ENCODE results near the gene LRRC46.
A peak's percentile ranks its signal among the peaks of the same experiment; 100 is the strongest.

LRRC46 gene

DNA sequence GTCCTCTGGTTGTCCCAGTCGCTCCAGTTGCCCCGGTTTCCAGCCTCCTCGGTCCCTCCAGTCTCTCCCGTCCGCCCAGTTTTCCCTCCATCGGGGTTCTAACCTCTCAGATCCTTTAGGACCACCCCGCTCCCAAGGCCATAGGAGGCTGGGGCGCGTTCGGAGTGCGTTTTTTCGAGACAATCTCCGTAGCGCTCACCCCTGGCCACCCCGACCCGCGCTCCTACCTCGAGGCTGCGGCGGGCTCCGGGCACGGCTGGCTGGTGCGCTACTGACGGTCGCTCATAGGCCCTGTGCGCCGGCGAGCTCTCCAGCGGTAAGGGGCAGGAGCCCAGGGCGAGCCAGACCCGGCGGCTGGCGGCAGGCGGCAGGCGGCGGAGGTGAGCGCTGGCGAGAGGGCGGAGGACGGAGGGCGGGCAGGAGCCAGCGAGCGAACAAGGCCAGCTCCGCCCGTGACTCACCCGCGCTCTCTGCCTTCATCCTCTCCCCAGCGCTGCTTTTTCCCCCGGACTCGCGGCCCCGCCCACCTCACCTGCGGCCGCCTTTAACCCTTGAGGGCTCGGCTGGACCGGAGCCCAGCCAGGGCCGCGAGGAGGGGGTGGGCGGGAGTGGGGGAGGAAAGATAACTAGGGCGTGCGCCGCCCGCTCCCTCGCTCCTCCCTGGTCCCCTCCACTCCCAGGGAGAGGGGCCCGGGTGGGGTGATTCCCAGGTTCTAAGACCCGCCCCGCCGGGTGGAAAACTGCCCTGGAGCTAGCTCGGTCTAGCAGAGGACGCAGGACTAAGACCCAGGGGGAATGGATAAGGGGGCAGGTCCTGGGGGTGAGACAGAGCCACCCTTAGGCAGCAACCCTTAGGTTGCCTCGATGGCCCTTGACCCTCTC lies 19.5 kb downstream of the LRRC46 start, which contains the start of gene SP6:
SP6 (minus strand) TSS at position 472 of the 882 bp plus-strand sequence. CDS start 2,734 bp downstream, outside the sequence.
- peak in 1 of 56 donors; percentile 23 for DNase-seq

DNA sequence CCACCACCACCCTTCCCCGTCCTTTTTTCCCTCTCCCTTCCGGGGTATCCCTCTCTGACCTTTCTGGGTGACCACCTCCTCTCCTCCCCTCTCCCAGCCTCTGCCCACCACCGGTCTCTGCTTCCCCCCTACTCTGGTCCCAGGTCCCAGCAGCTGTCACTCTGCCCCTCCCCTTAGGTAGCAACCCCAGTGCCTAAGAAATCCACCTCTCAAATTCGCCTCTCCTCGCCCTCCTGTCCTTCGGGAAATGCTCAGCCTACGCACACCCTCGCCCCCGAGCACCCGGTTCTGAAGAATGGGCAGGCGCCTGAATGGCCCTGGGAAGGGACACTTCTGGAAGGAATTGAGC lies 20.3 kb downstream of the LRRC46 start:
- DNase-seq, result no peak

DNA sequence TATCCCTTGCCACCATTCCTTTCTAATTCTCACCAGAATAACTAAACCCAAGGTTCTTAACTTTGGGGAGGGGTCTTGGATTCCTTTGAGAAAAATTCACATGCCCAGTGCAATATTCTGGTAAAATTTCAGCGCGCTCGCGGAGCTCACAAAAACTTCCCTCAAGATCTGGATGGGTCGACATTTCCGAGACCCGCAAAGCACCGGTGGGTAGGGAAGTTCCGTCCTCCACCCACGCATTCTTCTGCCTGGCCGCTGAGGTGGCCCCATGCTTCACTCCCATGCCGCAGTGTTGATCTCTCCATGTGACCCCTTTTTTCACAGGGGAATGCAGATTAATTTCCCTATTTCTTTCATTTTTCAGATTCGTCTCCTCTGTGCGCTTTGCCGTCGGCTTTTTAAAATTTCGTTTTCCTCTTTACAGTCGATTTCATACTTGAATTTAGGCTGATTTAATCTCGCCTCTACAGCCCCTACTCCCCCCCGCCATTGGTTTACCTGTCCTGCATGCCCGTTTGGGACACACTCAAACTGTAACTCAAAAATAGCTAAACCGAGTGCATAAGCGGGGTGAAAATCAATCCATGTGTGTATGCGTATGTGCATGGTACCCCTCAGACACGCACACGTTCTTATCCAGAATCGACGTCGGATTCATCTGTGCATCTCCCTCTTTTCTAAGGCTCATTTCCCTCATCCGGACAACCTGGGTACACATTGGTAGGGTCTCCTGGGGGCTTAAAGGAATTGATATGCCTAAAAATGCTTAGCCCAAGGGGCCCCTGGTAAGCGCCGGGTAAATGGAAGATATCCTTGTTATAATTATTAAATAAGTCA lies 20.9 kb downstream of the LRRC46 start:
- no peak for DNase-seq

GRCh38 chr17:47853616-47854015 lies 22.1 kb downstream of the LRRC46 start:
- DNase-seq, result no peak

DNA sequence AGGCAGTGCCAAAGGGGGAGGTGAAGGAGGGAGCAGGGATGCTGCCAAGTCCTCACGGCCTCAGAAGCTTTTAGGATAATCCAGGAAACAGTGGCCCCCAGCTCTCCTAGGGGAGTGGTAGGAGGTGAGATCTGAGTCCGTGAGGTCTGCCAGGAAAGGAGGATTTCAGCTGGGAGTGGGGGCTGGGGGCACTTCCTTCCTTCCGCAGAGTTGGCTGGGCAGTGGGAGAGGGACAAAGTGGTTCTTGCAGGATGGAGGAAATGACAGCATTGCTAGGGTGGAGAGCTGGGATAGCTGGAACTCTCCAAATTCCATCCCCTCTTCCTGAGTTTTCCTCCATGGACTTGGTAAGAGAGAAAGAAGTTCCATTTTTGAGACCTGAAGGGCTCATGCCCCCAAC lies 24.3 kb downstream of the LRRC46 start:
- no peak for DNase-seq

DNA sequence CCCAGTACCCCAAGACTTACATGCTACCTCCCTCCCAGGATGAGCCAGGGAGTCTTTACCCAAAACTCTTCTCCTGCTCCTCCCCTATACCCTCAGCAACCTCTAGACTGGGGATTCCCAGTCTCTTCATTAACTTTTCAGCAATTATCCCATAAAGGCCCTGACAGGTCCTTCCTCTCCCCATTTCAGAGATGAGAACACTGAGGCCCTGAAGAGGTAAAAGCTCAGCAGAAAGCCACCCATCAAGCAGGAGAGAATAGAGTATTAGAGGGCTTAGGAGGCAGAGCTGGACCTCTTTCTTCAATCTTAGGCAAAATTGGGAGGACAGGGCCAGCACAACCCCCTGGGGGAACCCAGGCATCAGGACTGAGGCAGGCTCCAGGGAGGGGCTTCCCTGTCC lies 25.4 kb downstream of the LRRC46 start:
- DNase-seq, result no peak

GRCh38 chr17:47857551-47858455 lies 26.3 kb downstream of the LRRC46 start:
- no peak for DNase-seq

GRCh38 chr17:47860386-47860785 lies 28.9 kb downstream of the LRRC46 start:
- DNase-seq, result no peak

DNA sequence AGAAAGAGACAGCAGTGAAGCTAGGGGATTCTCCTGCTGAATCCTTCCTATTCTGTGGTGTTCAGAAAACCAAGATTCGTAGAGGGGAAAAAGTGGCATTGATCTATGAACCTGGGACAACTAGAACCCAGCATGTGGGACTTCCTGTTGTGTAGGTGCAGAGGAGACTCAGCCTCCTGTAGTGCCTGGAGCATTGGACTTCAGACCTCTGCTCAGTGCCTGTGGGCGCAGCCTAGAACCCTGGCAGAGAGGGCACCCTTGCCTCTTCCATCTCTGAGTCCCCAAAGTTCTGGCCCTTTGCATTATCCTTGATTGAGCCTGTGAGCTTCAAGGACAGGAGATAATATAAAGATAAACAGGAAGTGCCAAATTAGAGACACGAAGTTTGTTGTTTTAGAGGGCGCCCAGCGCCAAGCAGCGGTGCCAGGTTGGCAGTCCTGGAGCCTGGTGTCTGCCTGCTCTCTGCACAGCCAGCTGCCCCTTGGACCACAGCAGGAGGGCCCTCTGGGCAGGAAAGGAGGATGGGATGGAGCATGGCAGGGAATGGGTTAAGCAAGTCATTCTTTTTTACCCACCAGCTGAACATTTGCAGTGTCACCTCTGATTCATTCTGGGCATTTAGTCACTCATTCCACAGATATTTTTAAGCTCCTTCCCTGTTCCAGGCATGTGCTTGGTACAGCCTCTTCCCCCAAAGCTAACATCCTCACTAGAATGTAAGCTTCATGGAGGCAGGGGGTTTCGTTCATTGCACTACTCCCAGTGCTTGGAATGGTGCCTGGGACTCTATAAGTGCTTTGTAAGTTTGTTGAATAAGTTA lies 31.4 kb downstream of the LRRC46 start:
- no peak for DNase-seq

DNA sequence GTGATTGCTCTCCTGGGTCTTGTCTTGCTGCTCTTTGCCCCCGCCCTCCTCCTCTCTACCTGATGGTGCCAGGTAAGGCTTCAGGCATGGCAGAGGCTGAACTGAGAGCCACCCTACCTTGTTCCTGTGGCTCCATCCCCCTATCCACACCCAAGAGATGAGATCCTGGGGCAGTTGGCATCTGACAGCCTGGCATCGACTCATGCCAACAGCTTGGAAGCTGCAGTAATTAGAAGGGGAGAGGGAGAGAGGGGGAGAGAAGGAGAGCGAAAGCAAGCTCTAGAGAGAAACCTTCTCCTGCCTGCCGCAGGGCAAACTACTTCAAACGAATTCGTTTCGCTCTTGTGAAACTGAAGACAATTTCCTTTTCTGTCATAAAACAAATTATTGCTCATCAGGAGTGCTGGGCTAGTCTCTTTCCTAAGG lies 33.3 kb downstream of the LRRC46 start:
- no peak for DNase-seq

- no peak for DNase-seq
These were observed 35.5 kb downstream of the LRRC46 start for GRCh38 chr17:47866941-47867340.

GRCh38 chr17:47867813-47868533 lies 36.5 kb downstream of the LRRC46 start:
- no peak for DNase-seq

DNA sequence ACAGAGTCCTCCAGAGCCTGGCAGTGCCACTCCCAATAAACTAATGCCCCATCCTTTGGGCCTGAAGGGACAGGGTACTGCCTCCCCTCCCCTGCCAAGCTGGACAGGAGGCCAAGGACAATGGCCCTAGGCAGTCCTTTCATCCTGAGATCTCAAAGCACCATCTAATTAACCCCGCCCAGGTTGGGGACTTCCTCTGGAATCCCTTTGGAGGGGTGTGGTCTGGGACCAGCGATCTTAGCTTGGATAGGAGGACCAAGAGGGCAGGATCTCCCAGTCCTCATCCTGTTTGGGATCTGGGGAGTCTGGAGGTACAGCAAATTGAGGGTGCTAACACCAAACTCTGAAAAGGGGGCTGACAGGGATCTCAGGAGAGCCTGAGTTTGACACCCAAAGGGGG lies 37.6 kb downstream of the LRRC46 start:
- DNase-seq, result no peak

GRCh38 chr17:47870056-47870455 lies 38.6 kb downstream of the LRRC46 start:
- no peak for DNase-seq

GRCh38 chr17:47871048-47871447 lies 39.6 kb downstream of the LRRC46 start:
- no peak for DNase-seq

- no peak for DNase-seq
These were observed 40.7 kb downstream of the LRRC46 start for GRCh38 chr17:47872019-47872650.

DNA sequence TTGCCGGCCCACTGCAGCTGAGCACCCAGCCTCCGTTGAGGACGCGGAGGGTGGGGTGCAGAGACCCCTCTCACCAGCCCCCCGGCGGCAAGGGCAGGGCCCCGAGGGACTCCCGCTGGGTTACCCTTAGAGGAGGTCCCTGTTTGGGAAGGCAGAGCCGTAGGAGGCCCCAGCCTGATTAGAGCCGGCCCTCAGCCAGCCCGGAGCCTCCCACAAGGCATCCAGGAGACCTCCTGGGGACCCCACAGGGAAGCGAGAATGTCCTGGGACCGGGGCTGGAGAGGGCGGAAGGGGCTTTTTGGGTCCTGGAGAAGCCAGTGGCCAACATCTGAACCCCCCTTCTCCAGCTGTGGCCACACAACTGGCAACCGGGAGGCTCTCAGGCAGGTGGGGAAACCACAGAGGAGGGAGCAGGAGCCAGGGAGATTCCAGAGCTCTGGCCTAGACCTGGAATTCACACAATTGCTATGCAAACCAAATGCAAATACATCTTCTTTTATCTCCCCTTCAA lies 41.2 kb downstream of the LRRC46 start:
- no peak for DNase-seq

DNA sequence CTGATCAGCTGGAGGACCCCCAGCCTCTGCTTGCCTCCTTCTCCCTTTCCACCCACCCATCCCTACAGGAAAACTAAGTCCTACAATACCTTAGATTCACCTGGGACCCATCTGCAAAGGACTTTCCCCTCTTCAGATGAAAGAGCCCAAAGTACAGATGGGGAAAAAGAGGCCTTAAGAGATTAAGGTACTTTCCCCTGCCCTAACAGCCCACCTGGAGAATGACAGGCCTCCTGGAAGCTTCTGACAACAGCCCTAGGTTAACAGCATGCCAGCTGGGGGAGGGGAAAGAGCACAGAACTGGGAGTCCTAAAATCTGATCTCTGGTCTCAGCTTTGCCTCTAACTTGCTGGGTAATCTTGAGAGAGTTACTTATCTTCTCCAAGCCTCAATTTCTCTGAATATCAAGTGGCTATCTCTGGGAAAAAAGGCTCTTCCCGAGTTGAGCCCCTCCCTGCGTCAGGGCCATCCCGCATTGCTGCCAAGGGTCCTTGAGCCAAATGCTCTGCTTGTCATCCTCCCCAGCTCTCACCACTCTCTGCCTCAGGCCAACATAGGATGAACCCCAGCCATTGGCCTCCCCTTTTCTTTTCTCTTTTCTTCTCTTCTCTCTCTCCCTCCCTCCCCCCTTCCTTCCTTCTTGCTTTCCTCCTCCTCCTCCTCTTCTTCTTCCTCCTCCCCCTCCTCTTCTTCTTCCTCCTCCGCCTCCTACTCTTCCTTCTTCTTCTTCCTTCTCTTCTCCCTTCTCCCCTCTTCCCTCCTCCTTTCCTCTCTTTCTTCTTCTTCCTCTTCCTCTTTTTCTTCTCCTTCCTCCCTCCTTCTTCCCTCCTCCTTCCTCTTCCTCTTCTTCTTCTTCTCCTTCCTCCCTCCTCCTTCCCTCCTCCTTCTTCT lies 42.0 kb downstream of the LRRC46 start:
- no peak for DNase-seq

All from nucleus accumbens (tissue), 56 donors.